ENCODE data around the gene PSME3. TPM values are rescaled to one million over a fixed set of nuclear protein-coding genes. Genes with fewer than 3 reads are reported as not detected.

The PSME3 gene
- total and polyA plus RNA-seq, 9 of the 15 experiments (the other 6 are each of a cell fraction or from before 2014, with no cell fraction given) = 31.2 to 275 (median 141) TPM

DNA sequence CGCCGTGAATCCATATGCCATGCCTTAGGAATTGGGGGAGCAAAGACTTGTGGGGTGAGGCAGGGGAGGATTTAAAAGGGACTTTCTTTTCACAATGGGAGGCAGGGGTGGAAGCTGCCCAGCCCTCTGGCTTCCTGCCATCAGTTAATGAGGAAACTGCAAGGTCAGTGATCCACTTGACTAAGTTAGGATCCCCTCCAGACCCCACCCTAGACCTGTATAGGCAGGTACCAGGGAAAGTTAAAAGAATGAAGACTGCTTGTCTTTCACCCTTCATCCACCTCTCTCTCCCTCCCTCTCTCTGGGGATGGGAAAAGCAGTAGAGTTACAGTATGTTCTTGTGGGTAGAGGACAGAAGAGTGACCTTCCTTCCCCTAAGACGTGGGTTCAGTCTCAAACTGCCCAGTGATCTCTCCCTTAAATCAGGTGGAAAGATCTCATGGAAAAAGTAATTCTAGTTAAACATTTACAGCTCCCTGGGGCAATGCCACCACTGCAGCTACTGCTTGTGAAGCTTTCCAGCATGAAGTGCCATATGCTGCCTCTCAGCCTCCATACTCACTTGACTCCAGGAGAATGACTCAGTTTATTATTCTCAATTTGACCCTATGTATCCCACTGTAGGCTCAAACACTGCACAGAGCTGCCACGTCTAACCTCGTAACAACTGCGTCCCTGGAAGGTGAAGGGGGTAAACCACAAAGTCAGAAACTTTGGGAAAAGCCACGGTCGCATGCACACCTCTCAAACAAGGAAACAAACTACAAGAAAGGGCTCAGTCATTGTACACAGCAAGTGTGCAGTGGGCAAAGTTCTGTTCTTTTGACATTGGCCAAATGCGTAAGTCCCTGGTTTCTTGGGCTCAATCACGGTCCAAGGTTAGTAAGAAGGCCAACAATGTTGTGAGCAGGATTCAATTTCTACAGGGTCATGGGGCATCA lies 35.9 kb upstream of the PSME3 start:
- in situ Hi-C loops (cut with MboI) = no loop called here
- Histone ChIP-seq H3K9me3 (replicated peaks; ENCODE audit: control insufficient read depth, insufficient read depth, low read depth, low read length) (no peaks in the 10 kb centered on the region), H3K36me3 (ENCODE audit: control insufficient read depth, insufficient read depth, low read length) (peaks cover 30% of the 10 kb centered on the region), H3K79me2 (ENCODE audit: control insufficient read depth, insufficient read depth, low read length) (peaks cover 17% of the 10 kb centered on the region), H3K27ac (ENCODE audit: extremely low read depth, low read depth, low read length) (peak overlapping the region; percentile 68; the same call in 2 of the 3 replicates), H3K9me1 (ENCODE audit: control insufficient read depth, insufficient read depth, low read length) (no peaks in the 10 kb centered on the region), H3K4me2 (ENCODE audit: insufficient read depth, low read length) (peak overlapping the region; percentile 94), H3K4me3 (peak overlapping the region; percentile 73), H3K9ac (ENCODE audit: insufficient read depth in 1 of 2, low read depth in 2 of 2, low read length in 2 of 2) (peak overlapping the region; percentile 84 to 99), H3K4me1 (replicated peaks in 1 of 2; ENCODE audit: control insufficient read depth in 2 of 2, insufficient read depth in 2 of 2, low read length in 2 of 2) (peaks cover 17 to 36% of the 10 kb centered on the region in 2 experiments), H3K27me3 (ENCODE audit: control insufficient read depth in 2 of 2, insufficient read depth in 2 of 2, low read length in 2 of 2) (no peaks in the 10 kb centered on the region), H2AFZ (ENCODE audit: low read depth, low read length) (0 out of 2 replicates have a peak overlapping the region, but pooled peaks have one; percentile 96), H4K20me1 (replicated peaks; ENCODE audit: control insufficient read depth, insufficient read depth, low read length) (no peaks in the 10 kb centered on the region)
- WGBS (ENCODE audit: insufficient coverage, low coverage, missing lambda C conversion rate) = 48% methylated on average over 10 of the region's 10 CpGs
- POLR2A ChIA-PET = interaction anchor here (0.6 to 6.4 kb wide), 8 partner anchors 11 to 219 kb away, joined by 3 to 47 read pairs (median 4); partner anchors contain the start of genes AOC3, BECN1, VPS25 and WNK4
- FAIRE-seq (no peak), ATAC-seq (no peak; the same call in 2 of the 3 replicates), DNase-seq (ENCODE audit: extremely low read depth in 1 of 4, low spot score in 3 of 4) (peak in 1 of 4 experiments; percentile 37)
- BruUV-seq (replicated peaks) = TSS peak; percentile 88
- TF ChIP-seq NONO (IDR thresholded peaks at IDR 0.05; ENCODE audit: low read depth in 2 of 2, low read length in 1 of 2) (no peak), KDM5B (IDR thresholded peaks at IDR 0.05; ENCODE audit: insufficient replicate concordance, low read depth, low read length) (peak; percentile 18), ZNF316 (IDR thresholded peaks at IDR 0.05) (0 out of 2 replicates have a peak, but pooled peaks have one; percentile 7), NFIC (IDR thresholded peaks at IDR 0.05) (peak; percentile 44; the same call in 1 of the 2 replicates), POLR2AphosphoS5 (IDR thresholded peaks at IDR 0.05; ENCODE audit: control insufficient read depth, insufficient read depth, low read depth, low read length) (peak; percentile 14; the same call in 1 of the 2 replicates), POLR2A (conservative IDR thresholded peaks at IDR 0.05) (peak; percentile 42; the same call in 1 of the 2 replicates)
- CTCF ChIA-PET (ENCODE audit: low intra/inter-chr PET ratio) = no interaction called here
- intact Hi-C loops (cut with micrococcal nuclease) = no loop called here

Data from K562 (cell line).